Amniotic stem cell (primary cell): ENCODE measurements around the gene PTPRF.
"Not testable (repeated sequence)": the region's sequence is repeated elsewhere in the genome, so short reads cannot be mapped to it uniquely, and the experiment has no call there.

Experiments used
- DNase-seq: peaks from one replicate; lab custom pipeline; 2025; lab: John Stamatoyannopoulos, UW

Gene PTPRF

DNA sequence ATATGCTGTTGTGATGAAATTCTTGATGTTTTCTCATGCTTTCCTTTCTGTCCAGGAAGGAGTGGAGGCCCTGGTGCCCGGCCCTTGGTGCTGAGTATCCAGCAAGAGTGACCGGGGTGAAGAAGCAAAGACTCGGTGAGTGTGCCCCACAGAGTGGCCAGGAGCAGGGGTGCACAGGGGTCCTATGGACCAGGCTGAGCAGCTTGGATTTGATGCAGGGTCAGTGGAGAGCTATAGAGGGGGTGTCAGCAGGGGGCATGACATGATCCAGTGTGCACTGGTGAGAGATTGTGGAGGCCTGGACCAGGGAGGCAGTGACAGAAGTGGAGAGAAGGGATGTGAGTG is 7.4 kb downstream of the PTPRF start:
- no peak for DNase-seq

DNA sequence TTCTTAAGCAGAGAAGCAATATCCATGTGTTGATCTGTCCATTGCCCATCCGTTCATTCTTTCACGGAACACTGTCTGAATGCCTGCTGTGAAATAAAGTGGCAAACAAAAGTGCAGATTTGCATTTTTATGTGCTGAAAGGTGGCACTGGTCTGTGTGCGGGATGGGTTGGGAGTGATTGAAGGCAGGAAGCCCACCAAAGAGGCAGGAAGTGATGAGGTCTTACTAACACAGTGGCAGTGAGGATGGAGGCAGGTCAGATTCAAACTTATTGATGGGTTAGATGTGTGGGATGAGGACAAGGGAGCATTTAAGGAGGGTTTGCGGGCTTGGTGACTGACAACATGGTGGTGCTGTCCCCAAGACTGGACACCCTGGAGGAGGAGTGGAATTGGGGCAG is 8.3 kb downstream of the PTPRF start:
- DNase-seq = no peak

DNA sequence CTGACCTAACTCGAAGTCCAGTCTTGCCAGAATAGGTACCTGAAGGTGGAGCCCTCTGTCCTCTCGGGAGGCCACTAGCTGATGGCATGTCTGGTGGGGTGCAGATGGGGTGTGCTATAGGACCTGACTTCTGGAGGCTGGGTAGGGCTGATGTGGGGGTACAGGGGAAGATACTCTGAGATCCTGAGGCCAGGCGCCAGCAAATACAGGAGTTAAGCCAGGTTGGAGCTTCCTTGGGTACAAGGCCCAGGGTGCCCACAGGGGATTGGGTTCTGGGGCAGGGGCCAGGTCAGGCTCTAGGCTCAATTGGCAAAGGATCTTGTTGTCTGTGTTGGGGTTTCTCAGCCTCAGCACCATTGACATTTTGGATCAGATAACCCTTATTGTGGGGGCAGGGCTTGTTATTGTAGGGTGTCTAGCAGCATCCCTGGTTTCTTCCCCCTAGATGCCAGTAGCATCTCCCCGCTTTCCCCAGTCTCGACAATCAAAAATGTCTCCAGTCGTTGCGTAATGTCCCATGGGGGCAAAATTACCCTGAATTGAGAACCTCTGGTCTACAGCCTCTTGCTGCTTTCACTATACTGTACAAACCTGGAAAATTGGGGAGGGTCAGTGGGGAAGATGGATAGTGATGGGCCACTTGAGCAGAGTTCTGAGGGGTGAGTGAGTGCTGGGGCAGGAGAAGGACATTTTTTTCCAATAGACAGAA is 9.2 kb downstream of the PTPRF start:
- no peak for DNase-seq

- DNase-seq = no peak
Observed at GRCh38 chr1:43540653-43541071, 10.0 kb downstream of the PTPRF start.

- no peak for DNase-seq
Observed at GRCh38 chr1:43541141-43541540, 10.5 kb downstream of the PTPRF start.

DNA sequence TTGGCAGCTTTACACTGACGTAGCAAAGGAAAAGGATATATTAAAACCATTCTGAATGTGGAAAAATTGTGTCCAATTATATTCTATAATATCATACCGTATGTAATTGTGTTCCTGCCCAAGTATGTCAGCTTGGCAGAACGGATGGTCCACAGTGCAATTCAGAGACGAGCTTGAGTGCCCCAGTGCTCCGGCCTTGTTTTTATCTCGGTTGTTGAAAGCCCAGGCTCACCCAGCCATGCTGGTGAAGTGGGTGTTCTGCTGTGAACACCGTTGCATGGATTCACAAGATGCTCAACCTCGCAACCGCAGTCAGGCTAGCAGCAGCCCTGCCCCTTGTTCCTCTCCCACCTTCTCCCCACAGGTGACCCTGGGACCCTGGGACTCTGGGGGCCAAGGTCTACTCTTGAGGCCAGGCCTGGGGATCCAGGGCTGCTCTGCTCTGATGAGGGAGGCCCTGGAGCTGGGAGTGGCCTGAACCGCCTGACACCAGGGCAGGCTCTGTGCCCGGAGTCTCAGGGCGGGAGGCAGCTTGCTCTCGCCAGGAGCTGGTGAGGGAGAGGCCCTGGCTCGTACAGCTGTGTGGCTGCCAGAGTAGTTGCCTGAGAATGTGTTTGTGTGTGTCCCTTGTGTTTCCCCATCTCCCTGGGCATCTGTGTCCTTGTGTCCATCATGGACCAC is 11.2 kb downstream of the PTPRF start:
- DNase-seq = no peak

- DNase-seq = no peak
Observed at GRCh38 chr1:43542527-43543458, 12.1 kb downstream of the PTPRF start.

GRCh38 chr1:43543567-43543966 is 12.9 kb downstream of the PTPRF start:
- no peak for DNase-seq

DNA sequence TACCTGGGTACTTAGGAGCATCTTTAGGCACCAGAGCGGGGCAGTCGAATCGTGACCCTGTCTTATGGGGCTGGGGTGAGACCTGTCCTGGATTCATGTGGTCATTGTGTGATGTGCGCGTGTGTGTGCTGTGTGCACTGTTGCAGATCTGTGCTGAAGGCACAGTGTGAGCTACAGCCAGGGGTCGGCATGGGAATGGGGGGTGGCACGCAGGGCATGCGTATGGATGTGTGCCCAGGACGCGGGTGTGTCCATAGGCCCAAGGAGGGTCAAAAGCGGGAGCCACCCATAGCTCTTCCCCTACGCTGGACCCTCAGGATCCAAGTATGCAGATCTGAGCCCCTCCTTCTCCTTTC is 14.6 kb downstream of the PTPRF start:
- DNase-seq = no peak

GRCh38 chr1:43545695-43546387 is 15.2 kb downstream of the PTPRF start:
- no peak for DNase-seq

- no peak for DNase-seq
Observed at GRCh38 chr1:43546388-43547100, 15.9 kb downstream of the PTPRF start.

GRCh38 chr1:43547538-43548072 is 16.9 kb downstream of the PTPRF start:
- DNase-seq = no peak

- no peak for DNase-seq
Observed at GRCh38 chr1:43548285-43549271, 17.9 kb downstream of the PTPRF start.

DNA sequence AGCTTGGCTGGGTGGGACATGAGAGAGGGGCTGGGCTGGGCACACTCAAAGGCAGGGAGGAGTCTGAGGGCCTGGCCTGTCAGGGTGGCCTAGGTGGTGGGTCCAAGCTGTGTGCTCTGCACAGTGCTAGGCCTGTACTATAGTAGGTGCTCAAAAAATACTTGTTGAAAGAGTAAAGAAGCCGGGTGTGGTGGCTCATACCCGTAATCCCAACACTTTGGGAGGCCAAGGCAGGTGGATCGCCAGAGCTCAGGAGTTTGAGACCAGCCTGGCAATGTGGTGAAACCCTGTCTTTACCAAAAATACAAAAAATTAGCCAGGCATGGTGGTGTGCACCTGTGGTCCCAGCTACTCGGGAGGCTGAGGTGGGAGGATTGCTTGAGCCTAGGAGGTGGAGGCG is 18.7 kb downstream of the PTPRF start:
- not testable (repeated sequence) for DNase-seq

DNA sequence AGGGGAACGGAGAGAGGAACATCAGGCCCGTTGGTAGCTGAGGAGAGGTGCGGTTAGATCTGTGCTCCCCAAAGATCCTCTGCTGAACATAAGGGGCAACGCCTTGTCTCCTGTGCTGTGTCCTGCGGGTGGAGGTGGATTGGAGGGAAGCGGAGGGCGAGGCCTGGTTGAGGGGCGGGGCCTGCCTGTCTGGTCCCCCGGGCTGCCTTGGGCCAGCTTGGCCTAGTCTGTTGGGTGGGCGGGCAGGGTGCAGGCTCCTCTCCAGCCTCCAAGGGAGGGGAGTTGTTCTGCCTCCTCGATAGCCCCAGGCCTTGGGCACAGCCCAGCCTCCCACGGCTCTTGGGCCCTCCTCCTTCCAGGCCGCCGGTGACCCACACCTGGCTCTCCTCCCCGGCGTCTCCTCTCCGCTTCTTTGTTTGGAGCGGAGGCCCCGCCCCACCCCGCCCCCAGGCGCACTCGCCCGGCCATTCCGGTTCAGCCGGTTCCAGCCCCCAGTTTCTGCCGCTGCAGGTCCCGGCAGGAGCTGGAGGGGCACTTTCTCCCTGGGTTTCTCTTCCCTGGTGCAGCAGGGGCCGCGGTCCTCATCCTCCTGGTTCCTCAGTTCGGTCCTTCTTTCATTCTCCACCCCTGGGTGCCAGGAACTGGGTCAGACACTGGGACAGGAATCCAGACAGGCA is 19.4 kb downstream of the PTPRF start:
- DNase-seq = no peak

DNA sequence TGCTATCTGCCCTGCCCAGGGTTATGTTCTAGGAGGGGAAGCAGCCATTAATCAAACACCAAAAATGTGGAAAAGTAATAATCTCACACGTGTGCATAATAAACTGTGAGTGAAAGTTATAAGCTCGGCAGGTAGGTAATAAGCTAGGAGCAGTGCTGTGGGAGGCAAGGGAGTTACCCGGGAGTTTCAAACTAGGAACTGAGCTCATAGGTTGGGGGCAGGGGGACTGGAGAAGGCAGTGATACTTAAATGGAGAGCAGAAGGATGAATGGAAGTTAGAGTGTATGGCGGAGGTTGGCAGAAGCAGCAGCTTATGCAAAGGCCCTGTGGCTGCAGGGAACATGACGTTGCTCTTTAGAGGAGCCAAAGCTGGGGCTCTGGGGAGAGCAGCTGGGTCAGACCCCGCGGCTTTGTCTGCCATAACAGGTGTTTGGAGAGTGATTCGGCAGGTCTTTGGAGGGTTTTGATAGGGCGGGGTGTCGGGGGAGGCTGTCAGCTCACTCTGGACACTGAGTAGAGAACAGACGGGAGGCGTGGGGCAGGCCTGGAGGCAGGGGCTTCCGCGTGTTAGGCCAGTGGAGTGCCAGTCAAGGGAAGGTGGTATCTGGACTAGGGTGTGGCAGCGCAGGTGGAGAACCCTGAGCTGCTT is 20.0 kb downstream of the PTPRF start:
- DNase-seq = no peak

DNA sequence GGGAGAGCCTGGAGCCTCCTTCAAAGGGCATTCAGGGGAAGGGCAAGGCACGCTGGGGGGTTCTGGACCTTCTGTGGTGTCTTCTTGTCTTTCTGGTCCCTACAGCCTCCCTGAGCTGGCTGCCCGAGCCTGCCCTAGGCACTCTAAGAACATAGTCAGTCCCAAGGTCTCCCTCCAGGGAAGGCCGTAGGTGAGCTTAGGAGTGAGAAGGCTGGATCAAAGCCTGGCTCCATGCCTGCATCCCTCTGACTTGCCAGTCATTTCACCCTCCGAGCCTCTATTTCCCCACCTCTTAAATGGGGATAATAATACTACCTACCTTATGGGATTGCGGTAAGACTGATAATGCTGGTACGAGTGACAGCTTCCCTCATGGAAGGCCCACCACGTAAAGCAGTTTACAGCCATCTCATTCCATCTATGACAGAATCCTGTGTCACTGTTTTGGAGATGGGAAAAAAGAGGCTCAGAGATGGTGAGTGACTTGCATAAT is 20.8 kb downstream of the PTPRF start:
- DNase-seq = no peak

DNA sequence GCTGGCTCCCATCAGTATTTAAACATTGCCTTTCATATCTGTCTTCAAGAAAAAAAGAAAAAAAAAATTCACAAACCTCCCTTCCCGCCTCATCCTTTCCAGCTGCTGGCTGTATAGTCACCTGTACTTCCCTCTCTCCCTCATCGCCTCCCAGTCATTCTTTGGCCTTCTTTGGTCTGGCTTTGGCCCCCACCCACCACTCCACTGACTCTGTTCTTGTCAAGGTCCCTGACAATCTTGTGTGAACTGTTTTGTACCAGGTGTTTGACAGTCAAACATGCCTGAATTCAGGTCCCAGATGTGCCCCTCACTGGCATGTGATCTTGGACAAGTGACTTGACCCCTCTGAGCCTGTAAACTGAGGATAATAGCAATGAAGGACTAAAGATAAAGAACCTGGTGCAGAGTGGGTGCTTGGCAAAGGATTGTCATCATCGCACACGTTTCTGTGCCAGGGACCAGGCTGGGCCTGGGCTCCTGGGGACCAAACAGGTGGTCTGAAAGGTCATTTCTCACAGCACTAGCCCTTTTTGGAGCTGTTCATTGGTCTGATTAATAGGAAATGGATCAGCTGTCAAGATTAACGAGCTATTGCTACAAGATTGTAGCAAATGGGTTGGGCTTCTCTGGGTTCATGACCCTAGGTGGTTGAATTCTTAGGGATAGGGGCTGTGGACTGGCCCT is 21.5 kb downstream of the PTPRF start:
- no peak for DNase-seq
